Spinal cord (tissue), 10 donors: ENCODE measurements around the gene CLK2. TPM values are rescaled to one million over a fixed set of nuclear protein-coding genes. Genes with fewer than 3 reads are reported as not detected.
A peak's percentile ranks its signal among the peaks of the same experiment; 100 is the strongest.
"Not testable (repeated sequence)": the region's sequence is repeated elsewhere in the genome, so short reads cannot be mapped to it uniquely, and the experiment has no call there.

ENCODE experiments used
- DNase-seq, 6 donors: peaks; one replicate each; pipeline versions ENCODE4 v3.0.0 to v3.0.0-alpha.2; 2013 to 2015; ENCODE audit warnings: low spot score in 6 of 6, low read depth in 4 of 6
- H3K27ac ChIP-seq: one replicate; pipeline ENCODE4 v1.5.1; 2013; ENCODE audit warnings: low read depth, low read length, control low read depth
- H3K27me3 ChIP-seq: one replicate; pipeline ENCODE4 v1.6.1; 2013; ENCODE audit warnings: low read length; ENCODE audit not compliant: control insufficient read depth, insufficient read depth
- H3K36me3 ChIP-seq: one replicate; pipeline ENCODE4 v1.6.1; 2013; ENCODE audit warnings: low read length; ENCODE audit not compliant: control insufficient read depth, insufficient read depth
- H3K4me1 ChIP-seq: one replicate; pipeline ENCODE4 v1.6.1; 2013; ENCODE audit warnings: low read length; ENCODE audit not compliant: control insufficient read depth, insufficient read depth
- H3K4me3 ChIP-seq: one replicate; pipeline ENCODE4 v1.5.1; 2013; ENCODE audit warnings: low read depth, low read length, control low read depth
- H3K9me3 ChIP-seq: one replicate; pipeline ENCODE4 v1.6.1; 2013; ENCODE audit warnings: low read length; ENCODE audit not compliant: control insufficient read depth, insufficient read depth
- WGBS: methylation state at CpG from one replicate; pipeline ENCODE4 v1.1.5; 2013; ENCODE audit warnings: missing lambda C conversion rate; ENCODE audit not compliant: insufficient coverage; 5-methylcytosine and 5-hydroxymethylcytosine counted together
- polyA plus RNA-seq, 2 donors: library from polyadenylated mRNA; unstranded; fragments of 120-200 nt; gene quantifications; one replicate each; pipeline ENCODE4 v1.2.1, GENCODE V29; 2013; ENCODE audit not compliant: insufficient read length in 2 of 2
- total RNA-seq, 2 donors: library from RNA; depleted of rRNA in 1 of 2; stranded (reverse); fragments of 120-200 nt in 1 of 2; fragments of >200 nt in 1 of 2; gene quantifications; one replicate each; pipeline versions ENCODE4 v1.2.3 to v1.2.4, GENCODE V29; 2013 to 2014
- donor health status: healthy.

The CLK2 gene
- total and polyA plus RNA-seq, 4 donors: 25.2 to 61.1 (median 45.9) TPM

DNA sequence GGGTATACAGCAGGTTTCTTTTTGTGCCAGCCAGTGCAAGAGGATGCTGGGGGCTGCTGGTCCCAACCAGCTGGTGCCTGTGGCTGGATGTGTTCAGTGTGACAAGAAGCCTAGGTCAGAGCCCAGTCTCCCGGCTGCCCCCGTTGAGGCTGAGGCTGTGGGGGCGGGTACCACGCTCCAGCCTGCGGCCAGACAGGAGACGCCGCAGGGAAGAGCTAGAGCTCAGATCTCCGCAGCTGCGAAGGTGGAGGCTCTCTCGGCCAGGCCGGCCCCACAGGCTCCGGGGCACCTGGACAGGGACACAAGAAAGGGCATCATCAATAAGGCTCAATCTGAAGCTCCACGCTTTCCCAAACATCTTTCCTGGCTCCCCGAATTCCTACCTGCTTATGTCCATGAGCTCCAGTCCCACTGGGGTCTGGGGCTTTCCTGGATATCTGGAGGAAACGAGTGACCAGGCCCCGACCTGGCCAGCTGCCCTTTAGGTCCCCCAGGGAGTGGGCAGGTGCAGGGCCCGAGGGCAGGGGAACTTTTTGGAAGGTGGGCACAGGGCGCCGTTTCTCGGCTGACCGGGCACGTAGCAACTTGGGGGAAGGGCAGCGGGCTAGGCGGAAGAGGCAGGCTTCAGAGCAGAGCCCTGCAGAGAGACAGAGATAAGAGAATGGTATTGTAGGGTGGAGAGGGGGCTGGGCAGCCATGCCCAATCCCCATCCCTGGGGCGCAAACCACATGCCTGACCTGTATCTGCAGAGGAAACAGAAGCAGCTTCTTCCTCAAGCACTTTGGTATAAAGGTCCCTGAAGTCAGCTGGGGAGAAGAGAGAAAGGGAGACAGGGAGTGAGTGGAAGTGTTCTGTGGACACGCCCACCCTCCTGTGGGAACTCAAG is 25.4 kb downstream of the CLK2 start:
- H3K4me3 ChIP-seq: no peak overlapping the region
- peaks cover 38% of the 10 kb centered on the region for H3K4me1 ChIP-seq
- H3K27ac ChIP-seq: no peak overlapping the region
- peaks cover 52% of the 10 kb centered on the region for H3K36me3 ChIP-seq
- DNase-seq: no peak
- H3K27me3 ChIP-seq: no peaks in the 10 kb centered on the region
- H3K9me3 ChIP-seq: no peaks in the 10 kb centered on the region
- WGBS: 91% methylated on average over 24 of the region's 26 CpGs

DNA sequence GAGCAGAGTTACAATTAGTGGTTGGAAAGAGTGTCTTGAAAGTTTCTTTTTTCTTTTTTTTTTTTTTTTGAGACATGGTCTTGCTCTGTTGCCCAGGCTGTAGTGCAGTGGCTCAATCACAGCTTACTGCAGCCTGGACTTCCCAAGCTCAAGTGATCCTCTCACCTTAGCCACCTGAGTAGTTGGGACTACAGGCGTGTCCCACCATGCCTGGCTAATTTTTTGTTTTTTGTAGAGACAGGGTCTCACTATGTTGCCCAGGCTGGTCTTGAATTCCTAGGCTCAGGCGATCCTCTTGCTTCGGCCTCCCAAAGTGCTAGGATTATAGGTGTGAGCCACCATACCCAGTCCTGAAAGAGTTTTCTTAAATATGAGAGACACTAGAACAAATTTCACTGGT is 26.5 kb downstream of the CLK2 start:
- H3K4me3 ChIP-seq, DNase-seq, H3K9me3 ChIP-seq, H3K27ac ChIP-seq, H3K27me3 ChIP-seq: not testable (repeated sequence)
- H3K4me1 ChIP-seq: peaks cover 37% of the 10 kb centered on the region
- H3K36me3 ChIP-seq: peaks cover 48% of the 10 kb centered on the region
- no CpG with 5 or more reads among the region's 3 CpGs for WGBS

DNA sequence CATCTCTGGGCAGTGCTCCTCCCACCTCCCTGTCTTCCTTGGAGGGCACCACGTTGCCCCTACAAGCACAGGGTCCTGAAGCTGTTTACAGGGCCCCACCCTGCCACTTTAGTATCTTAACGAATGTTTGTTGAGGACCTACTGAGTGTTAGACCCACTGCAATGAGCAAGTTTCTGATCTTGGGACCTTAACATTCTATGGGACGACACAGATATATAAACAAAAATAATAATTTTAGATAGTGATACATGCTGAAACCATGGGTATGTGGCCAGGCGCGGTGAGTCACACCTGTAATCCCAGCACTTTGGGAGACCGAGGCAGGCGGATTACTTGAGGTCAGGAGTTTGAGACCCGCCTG is 28.2 kb downstream of the CLK2 start:
- H3K27me3 ChIP-seq: no peaks in the 10 kb centered on the region
- WGBS: 0% methylated on average over 1 of the region's 8 CpGs
- peaks cover 29% of the 10 kb centered on the region for H3K4me1 ChIP-seq
- no peak for DNase-seq
- peak overlapping the region; percentile 82 for H3K4me3 ChIP-seq
- peak overlapping the region; percentile 93 for H3K27ac ChIP-seq
- H3K36me3 ChIP-seq: peaks cover 33% of the 10 kb centered on the region
- H3K9me3 ChIP-seq: no peaks in the 10 kb centered on the region

DNA sequence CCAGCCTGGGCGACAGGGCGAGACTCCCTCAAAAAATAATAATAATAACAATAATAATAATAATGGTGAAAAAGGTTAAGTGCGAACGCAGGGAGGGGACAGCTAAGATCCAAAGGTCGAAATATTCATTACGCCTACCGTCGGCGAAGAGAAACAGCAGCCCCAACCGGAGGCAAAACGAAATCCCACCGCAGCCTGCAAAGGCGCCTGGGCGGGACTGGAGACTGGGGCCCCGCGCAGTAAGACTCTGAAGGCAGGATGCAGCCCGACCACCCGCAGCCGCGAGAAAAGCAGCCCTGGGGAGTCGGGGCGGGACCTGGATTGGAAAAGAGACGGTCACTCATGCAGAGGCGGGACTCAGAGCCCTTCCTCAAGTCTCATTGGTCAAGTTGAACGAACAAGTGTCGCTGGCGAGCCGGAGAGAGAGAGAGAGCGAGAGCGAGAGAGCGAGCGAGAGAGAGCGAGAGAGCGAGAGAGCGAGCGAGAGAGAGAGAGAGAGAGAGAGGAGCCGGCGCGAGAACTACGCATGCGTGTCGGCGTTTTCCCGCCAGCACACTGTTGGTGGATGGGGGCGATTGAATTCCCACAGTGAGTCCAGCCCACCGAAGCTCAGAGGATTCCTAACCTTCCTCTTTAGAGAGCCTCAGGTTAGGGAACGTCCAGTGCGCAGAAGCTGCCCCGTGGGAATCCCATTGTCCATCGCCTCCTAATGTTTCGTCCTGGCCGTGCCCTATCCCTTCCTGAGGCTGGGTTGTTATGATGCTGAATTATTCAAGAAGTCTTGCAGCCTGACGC is 28.7 kb downstream of the CLK2 start:
- under 1% methylated on average over 51 of the region's 53 CpGs for WGBS
- H3K27ac ChIP-seq: peak overlapping the region; percentile 93
- peaks cover 31% of the 10 kb centered on the region for H3K4me1 ChIP-seq
- no peaks in the 10 kb centered on the region for H3K9me3 ChIP-seq
- no peaks in the 10 kb centered on the region for H3K27me3 ChIP-seq
- peaks cover 28% of the 10 kb centered on the region for H3K36me3 ChIP-seq
- peak overlapping the region; percentile 82 for H3K4me3 ChIP-seq
- DNase-seq: peak; percentile 96 to 100 (median 99)

DNA sequence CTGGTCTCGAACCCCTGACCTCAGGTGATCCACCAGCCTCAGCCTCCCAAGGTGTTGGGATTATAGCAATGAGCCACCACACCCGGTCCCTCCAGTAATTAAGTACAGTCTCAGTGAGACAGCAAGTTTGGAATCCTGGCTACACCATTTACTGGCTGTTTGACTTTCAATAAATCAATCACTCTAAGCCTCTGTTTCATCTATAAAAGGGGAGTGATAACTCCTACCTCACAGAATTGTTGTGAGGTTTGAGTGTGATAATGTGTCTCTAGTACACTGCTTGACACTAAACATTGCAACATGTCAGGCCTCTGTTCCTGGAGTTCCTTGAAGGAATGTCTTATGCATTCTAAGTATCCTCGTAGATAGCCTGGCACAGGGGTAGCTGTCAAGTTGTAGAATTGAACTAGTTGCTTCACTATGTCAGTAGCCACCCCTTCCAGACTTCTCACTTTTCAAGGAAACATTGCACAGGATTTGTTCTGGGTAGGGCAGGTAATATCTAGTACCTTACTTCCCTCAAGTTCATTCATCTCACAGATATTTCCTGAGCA is 30.4 kb downstream of the CLK2 start:
- Histone ChIP-seq H3K36me3 (peaks cover 18% of the 10 kb centered on the region), H3K4me1 (peaks cover 31% of the 10 kb centered on the region), H3K4me3 (no peak overlapping the region), H3K27me3 (no peaks in the 10 kb centered on the region), H3K9me3 (no peaks in the 10 kb centered on the region), H3K27ac (no peak overlapping the region)
- no peak for DNase-seq
- WGBS: 61% methylated on average over 3 of the region's 3 CpGs

DNA sequence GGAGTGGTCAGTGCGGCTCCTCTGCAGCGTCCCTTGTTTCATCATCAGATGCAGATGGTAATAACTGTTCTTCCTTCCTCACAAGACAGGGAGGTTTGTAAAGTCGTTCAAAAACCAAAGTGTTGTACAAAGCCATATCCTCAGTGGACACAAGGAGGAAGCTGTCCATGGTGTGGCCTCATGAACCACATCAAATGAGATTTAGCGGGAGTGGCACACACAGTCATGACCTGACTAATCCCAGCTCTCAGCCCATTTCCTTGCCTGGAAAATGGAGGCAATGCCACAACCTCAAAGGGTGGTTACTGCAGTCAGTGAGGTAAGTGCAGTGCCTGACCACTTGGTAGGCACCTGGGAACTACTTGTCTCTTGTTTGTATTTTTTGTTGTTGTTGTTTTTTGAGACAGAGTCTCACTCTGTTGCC is 31.5 kb downstream of the CLK2 start:
- 66% methylated on average over 3 of the region's 4 CpGs for WGBS
- Histone ChIP-seq H3K36me3 (peaks cover 16% of the 10 kb centered on the region), H3K27me3 (no peaks in the 10 kb centered on the region), H3K4me1 (peaks cover 31% of the 10 kb centered on the region), H3K9me3 (no peaks in the 10 kb centered on the region), H3K4me3 (no peak overlapping the region), H3K27ac (peak overlapping the region; percentile 15)
- no peak for DNase-seq

DNA sequence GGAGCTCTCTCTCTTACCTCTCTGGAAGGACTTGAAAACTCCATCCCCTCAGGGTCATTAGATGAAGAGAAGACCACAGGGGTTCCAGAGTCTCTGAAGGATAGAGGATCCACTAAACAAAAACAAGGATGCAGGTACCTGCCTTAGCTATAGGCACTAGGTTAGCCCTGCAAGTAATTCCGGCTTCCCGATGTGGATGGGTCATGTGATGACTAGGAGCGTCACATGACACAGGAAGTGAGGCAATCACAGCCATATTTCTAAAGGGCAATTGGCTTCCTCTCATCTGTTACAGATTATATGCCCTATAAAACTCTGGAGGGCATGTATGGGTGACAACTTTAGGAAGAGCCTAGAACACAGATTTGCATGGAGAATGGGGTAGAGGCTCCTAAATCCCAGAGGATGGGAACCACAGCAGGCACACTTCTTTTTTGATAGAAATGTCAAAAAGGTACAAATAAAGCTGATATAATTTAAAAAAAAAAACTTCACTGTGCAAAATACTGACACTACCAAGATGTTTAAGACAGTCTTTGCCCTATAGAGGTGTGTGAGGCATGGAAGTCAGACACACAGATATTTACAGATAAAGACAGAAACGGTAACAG is 32.1 kb downstream of the CLK2 start:
- Histone ChIP-seq H3K36me3 (peaks cover 20% of the 10 kb centered on the region), H3K4me3 (peak overlapping the region; percentile 50), H3K9me3 (no peaks in the 10 kb centered on the region), H3K27ac (peak overlapping the region; percentile 15), H3K27me3 (no peaks in the 10 kb centered on the region), H3K4me1 (peaks cover 31% of the 10 kb centered on the region)
- peak in 3 of 6 donors; percentile 74 to 96 (median 93) for DNase-seq
- WGBS: 18% methylated on average over 4 of the region's 4 CpGs

DNA sequence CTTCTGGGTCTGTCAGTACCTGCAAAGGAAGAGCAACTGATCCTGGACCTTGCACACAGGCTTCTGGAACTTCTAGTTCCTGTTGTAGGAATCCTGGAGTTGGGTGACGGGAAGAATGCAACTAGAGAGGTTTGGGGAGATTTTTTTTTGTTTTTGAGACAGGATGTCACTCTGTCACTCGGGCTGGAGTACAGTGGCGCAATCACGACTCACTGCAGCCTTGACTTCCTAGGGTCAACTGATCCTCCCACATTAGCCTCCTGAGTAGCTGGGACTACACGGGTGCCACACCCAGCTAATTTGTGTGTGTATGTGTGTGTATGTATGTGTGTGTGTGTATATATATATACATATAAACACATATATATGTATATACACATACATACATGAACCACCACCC is 36.9 kb downstream of the CLK2 start:
- no peaks in the 10 kb centered on the region for H3K27me3 ChIP-seq
- no peak overlapping the region for H3K4me3 ChIP-seq
- no peak for DNase-seq
- no peaks in the 10 kb centered on the region for H3K9me3 ChIP-seq
- H3K4me1 ChIP-seq: peaks cover 19% of the 10 kb centered on the region
- H3K36me3 ChIP-seq: peaks cover 26% of the 10 kb centered on the region
- H3K27ac ChIP-seq: no peak overlapping the region
- no CpG with 5 or more reads among the region's 5 CpGs for WGBS

DNA sequence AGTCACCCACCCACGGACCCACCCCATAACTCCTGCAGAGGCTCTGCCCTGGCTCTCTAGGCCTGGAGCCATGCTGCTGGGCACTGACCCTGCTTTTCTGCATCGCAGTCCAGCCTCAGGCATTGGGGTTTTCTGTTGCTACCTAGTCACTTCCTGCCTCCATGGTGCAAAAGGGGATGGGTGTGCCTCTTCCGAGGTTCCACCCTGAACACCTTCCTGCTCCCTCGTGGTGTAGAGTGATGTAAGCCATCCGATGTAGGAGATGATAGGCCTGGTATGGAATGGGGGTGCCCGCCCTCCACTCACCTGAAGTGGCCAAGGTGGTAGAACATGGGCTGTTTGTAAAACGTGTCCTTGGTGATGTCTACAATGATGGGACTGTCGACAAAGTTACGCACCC is 37.9 kb downstream of the CLK2 start:
- 91% methylated on average over 3 of the region's 9 CpGs for WGBS
- H3K9me3 ChIP-seq, H3K27me3 ChIP-seq, DNase-seq, H3K27ac ChIP-seq, H3K4me3 ChIP-seq: not testable (repeated sequence)
- H3K36me3 ChIP-seq: peaks cover 26% of the 10 kb centered on the region
- H3K4me1 ChIP-seq: peaks cover 15% of the 10 kb centered on the region
